HK-2 (cell line): ENCODE results near the gene EXOC6.

ENCODE experiments used
- DNase-seq: peaks from one replicate; pipeline ENCODE4 v3.0.0-alpha.2; 2018; ENCODE audit not compliant: unreplicated experiment

The EXOC6 gene

GRCh38 chr10:92848441-92849233 is at the start of gene EXOC6:
Gene EXOC6 (plus strand): TSS chr10:92848520. CDS start chr10:92848534, 14 bp downstream.
- peak; percentile 82 for DNase-seq

- DNase-seq: no peak
These were observed 48.8 kb upstream of the EXOC6 start for GRCh38 chr10:92799568-92799967.

- DNase-seq: no peak
These were observed 48.1 kb upstream of the EXOC6 start for GRCh38 chr10:92800134-92800733.

- DNase-seq: no peak
These were observed 46.1 kb upstream of the EXOC6 start for GRCh38 chr10:92801978-92802872.

GRCh38 chr10:92809840-92810239 is 38.5 kb upstream of the EXOC6 start:
- DNase-seq: no peak

- DNase-seq: no peak
These were observed 37.3 kb upstream of the EXOC6 start for GRCh38 chr10:92810934-92811532.

GRCh38 chr10:92811986-92812385 is 36.3 kb upstream of the EXOC6 start:
- DNase-seq: no peak

- DNase-seq: no peak
These were observed 34.3 kb upstream of the EXOC6 start for GRCh38 chr10:92813979-92814378.

- DNase-seq: no peak
These were observed 33.5 kb upstream of the EXOC6 start for GRCh38 chr10:92814790-92815189.

GRCh38 chr10:92816091-92816531 is 32.2 kb upstream of the EXOC6 start:
- DNase-seq: no peak

- DNase-seq: no peak
These were observed 26.2 kb upstream of the EXOC6 start for GRCh38 chr10:92822060-92822634.

- no peak for DNase-seq
These were observed 25.4 kb upstream of the EXOC6 start for GRCh38 chr10:92822964-92823363.

GRCh38 chr10:92826061-92826460 is 22.3 kb upstream of the EXOC6 start:
- DNase-seq: no peak

- DNase-seq: no peak
These were observed 21.8 kb upstream of the EXOC6 start for GRCh38 chr10:92826504-92826903.

GRCh38 chr10:92829042-92829785 is 19.1 kb upstream of the EXOC6 start:
- DNase-seq: no peak

GRCh38 chr10:92829786-92830377 is 18.4 kb upstream of the EXOC6 start:
- no peak for DNase-seq

GRCh38 chr10:92830478-92831389 is 17.6 kb upstream of the EXOC6 start:
- no peak for DNase-seq

- DNase-seq: no peak
These were observed 16.2 kb upstream of the EXOC6 start for GRCh38 chr10:92832121-92832520.

GRCh38 chr10:92832998-92833650 is 15.2 kb upstream of the EXOC6 start:
- no peak for DNase-seq
